KMS-11 (cell line): ENCODE measurements around the gene ZNF793.

ENCODE experiments used
- H2AFZ ChIP-seq: fragments of 200-600 bp; sonication (generic); 2 replicates; pipeline ENCODE4 v1.6.1; 2016; ENCODE audit warnings: antibody characterized with exemption, mixed run types, low read depth
- H3K27ac ChIP-seq: fragments of 200-600 bp; sonication (generic); 2 replicates; pipeline ENCODE4 v1.6.1; 2016; ENCODE audit warnings: mild to moderate bottlenecking, mixed run types
- H3K27me3 ChIP-seq: fragments of 200-600 bp; sonication (generic); 2 replicates; pipeline ENCODE4 v1.6.1; 2017; ENCODE audit warnings: mild to moderate bottlenecking, low read depth, mixed run types, moderate library complexity; ENCODE audit not compliant: insufficient read depth
- H3K36me3 ChIP-seq: fragments of 200-600 bp; sonication (generic); 2 replicates; pipeline ENCODE4 v1.6.1; 2017; ENCODE audit warnings: mild to moderate bottlenecking, mixed run types; ENCODE audit not compliant: insufficient read depth
- H3K4me1 ChIP-seq: fragments of 200-600 bp; sonication (generic); 2 replicates; pipeline ENCODE4 v1.6.1; 2016; ENCODE audit warnings: mild to moderate bottlenecking, low read depth, mixed run types; ENCODE audit not compliant: poor library complexity, severe bottlenecking
- H3K4me2 ChIP-seq: fragments of 200-600 bp; sonication (generic); 2 replicates; pipeline ENCODE4 v1.7.0; 2016; ENCODE audit warnings: mild to moderate bottlenecking, mixed run types
- H3K4me3 ChIP-seq: fragments of 200-600 bp; sonication (generic); IDR thresholded peaks from 2 replicates; pipeline ENCODE4 v1.6.1; 2017; ENCODE audit warnings: low read depth, low read length, mixed read lengths; ENCODE audit not compliant: insufficient read depth
- H3K79me2 ChIP-seq: fragments of 200-600 bp; sonication (generic); 2 replicates; pipeline ENCODE4 v1.6.1; 2016; ENCODE audit warnings: low read depth, mixed run types; ENCODE audit not compliant: insufficient read depth
- H3K9ac ChIP-seq: fragments of 200-600 bp; sonication (generic); 2 replicates; pipeline ENCODE4 v1.6.1; 2016; ENCODE audit warnings: mild to moderate bottlenecking, mixed run types
- H4K20me1 ChIP-seq: fragments of 200-600 bp; sonication (generic); 2 replicates; pipeline ENCODE4 v1.6.1; 2016; ENCODE audit warnings: mild to moderate bottlenecking, mixed run types; ENCODE audit not compliant: insufficient read depth
- TF ChIP-seq, protein P1 (sequence below): fragments of 200-600 bp; sonication (generic); conservative IDR thresholded peaks from 2 replicates; pipeline ENCODE4 v1.6.1; 2017; ENCODE audit warnings: low read depth, mild to moderate bottlenecking, antibody characterized with exemption, low read length, moderate library complexity, mixed read lengths

Gene ZNF793

DNA sequence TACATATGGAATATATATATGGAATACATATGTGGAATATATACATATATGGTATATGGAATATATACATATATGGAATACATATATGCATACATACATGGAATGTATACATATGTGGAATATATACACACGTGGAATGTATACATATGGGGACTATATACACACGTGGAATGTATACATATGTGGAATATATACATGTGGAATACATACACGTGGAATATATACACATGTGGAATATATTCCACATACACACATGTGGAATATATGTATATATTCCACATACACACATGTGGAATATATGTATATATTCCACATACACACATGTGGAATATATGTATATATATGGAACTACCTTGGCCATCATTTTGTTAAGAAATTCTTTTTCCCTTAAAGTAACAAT, 56.8 kb downstream of the ZNF793 start:
- Histone ChIP-seq H3K36me3 (no peaks in the 10 kb centered on the region), H4K20me1 (no peaks in the 10 kb centered on the region)

DNA sequence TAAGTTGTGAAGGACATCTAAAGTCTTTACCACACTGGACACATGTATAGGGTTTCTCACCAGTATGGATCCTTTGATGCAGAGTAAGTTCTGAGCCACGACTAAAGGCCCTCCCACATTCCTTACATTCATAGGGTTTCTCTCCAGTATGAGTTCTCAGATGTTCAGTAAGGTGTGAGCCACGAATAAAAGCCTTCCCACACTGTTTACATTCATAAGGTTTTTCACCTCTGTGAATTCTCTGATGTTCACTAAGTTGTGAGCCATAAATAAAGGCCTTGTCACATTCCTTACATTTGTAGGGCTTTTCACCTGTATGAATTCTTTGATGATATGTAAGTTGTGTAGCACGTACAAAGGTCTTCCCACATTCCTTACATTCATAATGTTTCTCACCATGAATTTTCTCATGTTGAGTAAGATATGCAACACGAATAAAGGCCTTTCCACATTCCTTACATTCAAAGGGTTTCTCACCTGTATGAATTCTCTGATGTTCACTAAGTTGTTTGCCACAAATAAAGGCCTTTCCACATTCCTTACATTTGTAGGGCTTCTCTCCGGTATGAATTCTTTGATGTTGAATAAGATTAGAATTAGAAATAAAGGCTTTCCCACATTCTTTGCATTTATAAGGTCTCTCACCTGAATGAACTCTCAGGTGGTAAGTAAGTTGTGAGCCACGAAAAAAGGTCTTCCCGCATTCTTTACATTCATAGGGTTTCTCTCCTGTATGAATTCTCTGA, 58.1 kb downstream of the ZNF793 start:
- Histone ChIP-seq H3K4me1 (no peaks in the 10 kb centered on the region), H3K27me3 (no peaks in the 10 kb centered on the region), H4K20me1 (no peaks in the 10 kb centered on the region), H2AFZ (no peak overlapping the region), H3K4me3 (no peak overlapping the region), H3K36me3 (no peaks in the 10 kb centered on the region), H3K79me2 (no peaks in the 10 kb centered on the region), H3K9ac (no peak overlapping the region), H3K4me2 (no peak overlapping the region), H3K27ac (no peak overlapping the region)
- TF ChIP-seq, protein P1, sequence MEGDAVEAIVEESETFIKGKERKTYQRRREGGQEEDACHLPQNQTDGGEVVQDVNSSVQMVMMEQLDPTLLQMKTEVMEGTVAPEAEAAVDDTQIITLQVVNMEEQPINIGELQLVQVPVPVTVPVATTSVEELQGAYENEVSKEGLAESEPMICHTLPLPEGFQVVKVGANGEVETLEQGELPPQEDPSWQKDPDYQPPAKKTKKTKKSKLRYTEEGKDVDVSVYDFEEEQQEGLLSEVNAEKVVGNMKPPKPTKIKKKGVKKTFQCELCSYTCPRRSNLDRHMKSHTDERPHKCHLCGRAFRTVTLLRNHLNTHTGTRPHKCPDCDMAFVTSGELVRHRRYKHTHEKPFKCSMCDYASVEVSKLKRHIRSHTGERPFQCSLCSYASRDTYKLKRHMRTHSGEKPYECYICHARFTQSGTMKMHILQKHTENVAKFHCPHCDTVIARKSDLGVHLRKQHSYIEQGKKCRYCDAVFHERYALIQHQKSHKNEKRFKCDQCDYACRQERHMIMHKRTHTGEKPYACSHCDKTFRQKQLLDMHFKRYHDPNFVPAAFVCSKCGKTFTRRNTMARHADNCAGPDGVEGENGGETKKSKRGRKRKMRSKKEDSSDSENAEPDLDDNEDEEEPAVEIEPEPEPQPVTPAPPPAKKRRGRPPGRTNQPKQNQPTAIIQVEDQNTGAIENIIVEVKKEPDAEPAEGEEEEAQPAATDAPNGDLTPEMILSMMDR: no peak

More for the DNA sequence above, 56.8 kb downstream of the ZNF793 start:
- TF ChIP-seq, protein P1: no peak
- Histone ChIP-seq H3K27ac (no peak overlapping the region), H3K4me1 (no peaks in the 10 kb centered on the region), H3K4me2 (no peak overlapping the region), H3K27me3 (no peaks in the 10 kb centered on the region), H3K79me2 (no peaks in the 10 kb centered on the region), H3K9ac (no peak overlapping the region), H2AFZ (no peak overlapping the region), H3K4me3 (no peak overlapping the region)

DNA sequence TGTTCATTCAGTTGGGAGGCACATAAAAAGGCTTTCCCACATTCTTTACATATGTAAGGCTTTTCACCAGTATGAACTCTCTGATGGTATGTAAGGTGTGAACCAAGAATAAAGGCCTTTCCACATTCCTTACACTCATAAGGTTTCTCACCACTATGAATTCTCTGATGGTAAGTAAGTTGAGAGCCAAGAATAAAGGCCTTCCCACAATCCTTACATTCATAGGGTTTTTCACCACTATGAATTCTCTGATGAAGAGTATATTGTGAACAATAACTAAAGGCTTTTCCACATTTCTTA, 58.6 kb downstream of the ZNF793 start:
- no peak overlapping the region for H2AFZ ChIP-seq
- no peak overlapping the region for H3K27ac ChIP-seq
- H3K36me3 ChIP-seq: no peaks in the 10 kb centered on the region
- no peak overlapping the region for H3K4me3 ChIP-seq
- H4K20me1 ChIP-seq: no peaks in the 10 kb centered on the region
- no peaks in the 10 kb centered on the region for H3K79me2 ChIP-seq
- no peak overlapping the region for H3K9ac ChIP-seq
- TF ChIP-seq, protein P1: no peak
- H3K4me1 ChIP-seq: no peaks in the 10 kb centered on the region
- no peak overlapping the region for H3K4me2 ChIP-seq
- no peaks in the 10 kb centered on the region for H3K27me3 ChIP-seq

DNA sequence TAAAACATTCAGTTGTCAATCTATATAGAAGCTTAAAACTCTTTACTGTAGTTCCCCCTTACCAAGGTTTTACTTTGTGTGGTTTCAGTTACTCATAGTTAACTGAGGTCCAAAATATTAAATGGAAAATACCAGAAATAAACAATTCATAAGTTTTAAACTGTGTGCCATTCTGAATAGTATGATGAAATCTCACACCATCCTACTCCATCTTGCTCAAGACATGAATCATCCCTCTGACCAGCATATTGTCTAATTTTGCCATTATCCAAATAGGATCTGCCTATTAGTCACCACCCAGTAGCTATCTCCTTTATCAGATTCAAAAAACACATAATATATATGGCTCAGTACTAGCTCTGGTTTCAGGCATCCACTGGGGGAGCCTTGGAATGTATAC, 65.5 kb downstream of the ZNF793 start:
- no peaks in the 10 kb centered on the region for H3K4me1 ChIP-seq
- no peaks in the 10 kb centered on the region for H3K36me3 ChIP-seq
- H3K27ac ChIP-seq: no peak overlapping the region
- TF ChIP-seq, protein P1: no peak
- no peaks in the 10 kb centered on the region for H3K27me3 ChIP-seq
- H3K4me2 ChIP-seq: no peak overlapping the region
- H4K20me1 ChIP-seq: no peaks in the 10 kb centered on the region
- no peak overlapping the region for H3K9ac ChIP-seq
- no peak overlapping the region for H3K4me3 ChIP-seq
- H2AFZ ChIP-seq: no peak overlapping the region
- no peaks in the 10 kb centered on the region for H3K79me2 ChIP-seq
